GM18505 (cell line): Measurements from ENCODE around the gene RNF168.
"Not testable (repeated sequence)": the region's sequence is repeated elsewhere in the genome, so short reads cannot be mapped to it uniquely, and the experiment has no call there.

Experiments used
- ATAC-seq: cut with Tn5 transposase; IDR thresholded peaks from one replicate; pipeline ENCODE4 v1.9.1; 2021; ENCODE audit not compliant: unreplicated experiment
- POLR2A ChIP-seq: IDR thresholded peaks from 4 replicates; pipeline ENCODE4 v1.6.1; 2011; ENCODE audit warnings: borderline replicate concordance; ENCODE audit not compliant: insufficient read depth, insufficient read length; ENCODE audit errors: extremely low read depth

Gene RNF168

DNA sequence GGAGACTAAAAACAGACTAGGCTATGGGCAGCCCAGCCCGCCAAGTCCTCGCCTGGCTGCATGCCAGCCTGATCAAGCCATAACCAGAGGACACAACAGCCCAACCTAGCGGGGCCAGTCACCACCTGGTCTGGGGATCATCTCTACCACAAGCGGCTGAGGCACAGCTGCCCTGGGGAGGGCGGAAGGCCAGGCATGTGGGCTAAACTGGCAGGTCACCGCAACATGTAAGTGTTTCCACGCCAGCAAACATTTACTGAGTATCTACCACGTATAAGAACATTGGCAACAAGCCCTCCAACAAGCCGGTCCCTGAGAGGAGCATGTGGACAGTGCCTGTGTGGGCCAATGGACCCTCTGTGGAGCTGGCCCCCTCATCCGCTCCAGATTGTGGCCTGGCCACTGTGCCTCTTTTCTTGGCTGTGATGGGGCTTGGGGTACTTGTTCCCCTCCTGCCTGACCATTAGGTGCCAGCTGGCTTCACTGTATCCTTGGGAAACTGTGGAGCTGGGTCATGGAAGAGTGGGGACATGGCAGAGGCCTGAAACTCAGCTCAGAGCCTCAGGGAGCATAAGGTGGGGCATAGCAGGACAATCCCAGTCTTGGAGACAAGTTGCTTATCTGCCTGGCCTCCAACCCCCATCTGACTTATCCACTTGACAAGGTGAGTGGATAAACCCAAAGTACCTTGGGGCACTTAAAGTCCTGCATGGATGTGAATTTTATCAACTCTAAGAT lies 80.4 kb downstream of the RNF168 start:
- ATAC-seq = no peak
- no peak for TF ChIP-seq POLR2A

DNA sequence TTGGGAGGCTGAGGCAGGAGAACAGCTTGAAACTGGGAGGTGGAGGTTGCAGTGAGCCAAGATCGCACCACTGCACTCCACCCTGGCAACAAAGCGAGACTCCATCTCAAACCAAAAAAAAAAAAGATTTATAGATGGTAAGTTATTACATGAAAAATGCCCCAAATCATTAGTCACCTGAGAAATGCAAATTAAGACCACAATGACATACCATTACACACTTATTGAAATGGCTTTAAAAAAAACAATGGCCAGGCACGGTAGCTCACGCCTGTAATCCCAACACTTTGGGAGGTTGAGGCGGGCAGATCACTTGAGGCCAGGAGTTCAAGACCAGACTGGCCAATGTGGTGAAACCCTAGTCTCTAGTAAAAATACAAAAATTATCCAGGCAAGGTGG lies 81.9 kb downstream of the RNF168 start:
- ATAC-seq = not testable (repeated sequence)

DNA sequence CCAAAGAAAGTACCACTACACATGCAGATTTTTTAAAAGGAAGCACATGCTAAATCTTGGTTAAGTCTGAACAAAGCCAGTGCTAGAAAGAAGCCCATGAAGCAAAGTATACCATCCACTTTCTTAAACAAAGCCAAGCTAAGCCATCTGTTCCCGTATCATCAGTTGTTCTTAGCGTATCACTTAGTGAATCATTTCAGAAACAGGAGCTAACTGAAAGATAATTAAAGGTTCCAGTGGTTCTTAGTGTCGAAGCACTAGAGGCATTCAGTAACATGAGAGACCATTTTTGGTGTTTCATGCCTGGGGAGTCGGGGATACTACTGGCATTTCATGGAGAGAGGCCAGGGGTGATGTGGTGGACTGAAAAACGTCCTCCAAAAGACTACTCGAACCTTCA lies 84.2 kb downstream of the RNF168 start:
- no peak for TF ChIP-seq POLR2A
- ATAC-seq = no peak
